GM21526 (cell line): ENCODE results near the gene BCKDHB.

ENCODE experiments used
- ATAC-seq: cut with Tn5 transposase; IDR thresholded peaks from one replicate; pipeline ENCODE4 v1.9.1; 2021; ENCODE audit warnings: moderate library complexity; ENCODE audit not compliant: unreplicated experiment, low FRiP score

Gene BCKDHB

GRCh38 chr6:80145921-80146320, 39.5 kb downstream of the BCKDHB start:
- no peak for ATAC-seq

DNA sequence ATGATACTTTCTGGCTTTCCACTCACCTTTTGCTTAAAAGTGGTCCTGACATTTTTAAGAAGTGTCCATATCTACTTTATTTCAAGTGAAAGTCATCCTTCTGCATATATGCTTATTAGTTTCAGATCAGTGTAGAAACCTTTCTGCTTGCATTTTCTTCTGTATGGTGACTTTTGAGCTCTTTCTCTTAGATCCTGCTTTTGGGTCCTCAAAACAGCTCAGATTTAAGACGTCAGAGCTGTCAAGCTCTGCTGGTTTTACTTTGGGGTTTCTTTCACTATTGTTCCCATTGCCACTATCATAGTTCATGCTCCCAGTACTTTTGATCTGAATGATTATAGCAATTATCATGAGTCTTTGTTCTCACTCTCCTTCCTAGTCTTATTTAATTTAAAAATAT, 41.7 kb downstream of the BCKDHB start:
- ATAC-seq = peak; percentile 71

DNA sequence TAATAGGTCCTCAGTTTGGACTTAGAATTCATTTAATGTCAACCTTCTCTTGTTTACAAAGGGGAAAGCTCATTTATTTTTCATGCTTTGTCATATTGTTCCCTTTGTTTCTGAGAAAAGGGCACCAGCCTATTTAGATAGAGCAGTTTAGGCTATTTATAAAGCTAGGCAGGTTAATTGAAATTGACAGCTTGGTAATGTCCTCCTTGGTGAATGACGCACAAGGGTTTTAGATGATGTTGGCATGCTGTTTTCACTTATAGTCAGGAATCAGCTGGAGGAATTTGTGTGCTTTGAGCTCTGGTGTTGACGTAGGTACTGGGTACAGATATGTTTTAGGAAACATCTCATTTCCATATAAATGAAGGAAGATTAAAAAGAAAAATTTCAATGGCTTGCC, 45.2 kb downstream of the BCKDHB start:
- no peak for ATAC-seq

GRCh38 chr6:80154160-80154559, 47.7 kb downstream of the BCKDHB start:
- ATAC-seq = no peak

GRCh38 chr6:80156221-80156620, 49.8 kb downstream of the BCKDHB start:
- ATAC-seq = no peak

DNA sequence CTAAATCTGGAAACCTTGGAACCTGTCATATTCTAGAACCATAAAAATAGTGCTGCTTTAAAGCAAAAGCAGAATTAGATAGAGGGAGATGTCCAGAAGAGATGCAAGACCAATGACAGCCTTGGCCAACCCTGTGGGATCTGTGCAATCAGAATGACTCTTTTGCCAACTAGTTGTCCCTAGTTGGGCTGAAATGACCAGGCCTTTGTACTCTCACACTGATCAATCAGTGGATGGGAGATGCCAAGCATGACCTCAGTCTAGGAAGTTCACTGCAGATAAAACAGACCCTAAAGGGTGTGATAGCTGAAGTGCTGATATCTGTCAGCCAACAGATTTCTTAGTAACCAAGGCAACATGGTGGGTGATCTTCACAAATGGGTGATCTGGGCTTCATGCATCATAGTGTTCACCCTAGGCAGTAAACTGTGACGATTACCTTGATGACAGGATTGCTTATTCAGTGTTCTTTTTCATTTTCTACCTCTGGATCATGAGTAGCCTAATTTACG, 52.1 kb downstream of the BCKDHB start:
- ATAC-seq = no peak

DNA sequence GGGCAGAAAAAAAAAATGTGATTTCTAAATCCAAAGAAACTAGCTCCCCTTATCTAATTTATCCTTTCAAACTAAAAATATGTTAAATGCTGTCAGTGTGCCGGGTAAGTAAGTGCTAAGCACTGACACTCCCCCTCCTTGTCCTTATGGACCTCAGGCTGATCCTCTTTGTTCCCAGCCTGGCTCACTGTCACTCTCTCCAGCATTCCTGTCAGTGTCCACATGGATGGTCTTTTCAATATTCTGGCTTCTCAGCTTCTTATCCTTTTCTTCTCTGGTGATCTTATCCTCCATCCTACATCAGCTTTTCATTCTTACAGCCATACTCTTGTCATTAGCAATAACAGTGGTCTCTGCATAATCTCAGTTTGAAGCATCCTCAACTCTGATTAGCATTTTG, 55.0 kb downstream of the BCKDHB start:
- ATAC-seq = no peak

DNA sequence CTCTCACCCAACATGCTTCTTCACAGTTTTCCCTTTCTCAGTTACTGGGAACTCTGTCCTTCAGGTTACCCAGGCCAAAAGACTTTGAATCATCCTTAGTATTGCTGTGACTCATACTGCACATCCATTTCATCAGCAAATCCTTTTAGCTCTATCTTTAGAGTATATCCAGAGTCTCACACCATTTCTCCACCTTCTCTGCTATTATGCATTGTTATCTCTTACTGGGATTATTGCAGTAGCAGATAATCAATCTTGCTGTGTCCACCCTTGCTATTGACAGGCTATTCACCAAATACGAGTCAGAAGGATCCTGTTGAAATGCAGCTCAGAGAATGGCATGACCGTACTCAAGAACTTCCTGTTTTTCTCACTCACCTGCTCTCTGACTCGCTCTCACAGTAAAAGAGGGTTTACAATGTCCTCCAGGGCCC, 57.3 kb downstream of the BCKDHB start:
- ATAC-seq = peak; percentile 80

GRCh38 chr6:80165143-80165542, 58.7 kb downstream of the BCKDHB start:
- ATAC-seq = peak; percentile 94

GRCh38 chr6:80165819-80166218, 59.3 kb downstream of the BCKDHB start:
- ATAC-seq = no peak

DNA sequence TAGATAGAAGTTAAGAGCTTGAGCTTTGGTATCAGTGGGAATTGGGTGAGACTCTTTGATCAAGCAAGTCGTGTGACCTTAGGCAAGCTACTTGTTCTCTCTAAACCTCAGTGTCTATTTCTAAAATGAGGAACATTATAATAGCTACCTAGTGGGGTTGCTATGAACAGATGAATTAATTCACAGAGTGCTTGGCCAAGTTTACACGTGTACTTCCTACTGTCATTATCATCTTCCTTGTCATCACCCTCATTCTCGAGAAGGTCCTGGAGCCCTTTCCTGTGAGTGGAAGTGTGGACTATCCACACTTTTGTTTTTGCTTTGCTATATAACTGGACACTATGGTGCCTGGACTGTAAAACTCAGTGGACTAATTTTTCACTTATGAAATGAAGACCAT, 64.0 kb downstream of the BCKDHB start:
- ATAC-seq = no peak

GRCh38 chr6:80173411-80173810, 66.9 kb downstream of the BCKDHB start:
- no peak for ATAC-seq

GRCh38 chr6:80174900-80175572, 68.6 kb downstream of the BCKDHB start:
- no peak for ATAC-seq

DNA sequence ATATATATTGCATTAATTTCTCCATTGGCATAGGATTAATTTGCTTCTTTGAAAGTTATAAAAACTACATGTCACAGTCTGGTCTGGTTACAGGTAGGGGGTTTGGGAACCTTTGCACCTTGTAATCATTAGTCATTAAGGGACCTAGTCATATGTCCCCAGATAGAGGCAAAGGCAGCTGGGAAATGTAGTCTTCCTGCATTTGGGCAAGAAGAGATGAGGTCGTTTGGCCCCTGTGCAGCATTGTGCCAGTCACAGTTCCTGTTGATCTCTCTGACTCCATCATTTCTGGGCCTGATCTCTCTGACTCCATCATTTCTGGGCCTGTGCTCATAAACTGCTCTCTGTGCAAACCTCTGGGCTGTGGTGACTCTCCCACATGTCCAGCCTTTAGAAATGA, 73.2 kb downstream of the BCKDHB start:
- ATAC-seq = peak; percentile 45

DNA sequence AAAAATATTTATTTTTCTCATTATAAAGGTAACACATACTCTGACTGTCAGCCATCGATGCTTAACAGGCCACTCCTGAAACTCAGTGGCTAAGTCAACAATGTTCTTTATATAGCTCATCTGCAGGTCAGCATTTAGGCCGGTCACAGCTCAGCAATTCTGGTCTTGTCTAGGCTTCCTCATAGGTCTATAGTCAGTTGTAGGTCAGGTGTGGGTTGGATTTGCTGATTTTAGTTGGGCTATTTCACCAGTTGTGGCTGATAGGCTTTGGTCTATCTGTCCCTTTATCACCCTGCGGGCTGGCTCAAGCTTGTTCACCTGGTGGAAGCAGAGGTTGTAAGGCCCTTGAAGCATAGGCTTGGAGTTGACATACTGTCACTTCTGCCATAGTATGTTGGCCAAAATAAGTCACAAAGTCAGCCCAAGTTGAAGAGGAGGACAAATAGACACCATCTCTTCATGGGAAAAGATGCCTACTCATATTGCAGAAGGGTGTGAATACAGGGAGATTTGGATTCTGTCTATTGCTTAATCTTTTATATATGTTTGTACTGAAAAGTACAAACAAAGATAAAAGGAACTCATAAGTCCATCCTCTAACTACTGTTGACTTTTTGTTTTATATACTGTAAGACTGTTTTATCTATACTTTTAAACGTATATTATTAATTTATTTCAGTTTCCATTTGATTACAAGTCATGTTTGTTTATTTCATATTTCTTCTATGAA, 75.0 kb downstream of the BCKDHB start:
- peak; percentile 61 for ATAC-seq

- no peak for ATAC-seq
These were observed 75.8 kb downstream of the BCKDHB start for GRCh38 chr6:80182308-80182707.

- ATAC-seq = no peak
These were observed 76.7 kb downstream of the BCKDHB start for GRCh38 chr6:80183019-80183795.

- no peak for ATAC-seq
These were observed 79.0 kb downstream of the BCKDHB start for GRCh38 chr6:80185492-80185891.

DNA sequence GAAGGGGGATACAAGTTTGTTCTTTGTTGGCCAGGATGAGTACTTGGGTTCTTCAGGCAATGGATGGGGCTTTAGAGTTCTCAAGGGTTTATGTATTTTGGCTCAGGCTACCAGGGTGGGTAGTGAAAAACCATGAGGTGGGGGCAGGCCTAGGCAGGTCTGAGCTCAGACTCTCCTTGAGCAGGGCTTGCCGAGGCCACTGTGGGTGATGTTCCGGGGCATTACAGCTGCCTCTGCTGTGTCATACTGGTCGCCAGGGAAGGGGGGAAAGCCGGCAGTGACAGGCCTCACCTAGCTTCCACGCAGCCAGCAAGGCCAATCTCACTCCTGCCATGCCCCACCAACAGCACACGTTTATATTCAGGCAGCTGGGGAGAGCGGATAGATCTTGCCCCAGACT, 79.6 kb downstream of the BCKDHB start:
- no peak for ATAC-seq

DNA sequence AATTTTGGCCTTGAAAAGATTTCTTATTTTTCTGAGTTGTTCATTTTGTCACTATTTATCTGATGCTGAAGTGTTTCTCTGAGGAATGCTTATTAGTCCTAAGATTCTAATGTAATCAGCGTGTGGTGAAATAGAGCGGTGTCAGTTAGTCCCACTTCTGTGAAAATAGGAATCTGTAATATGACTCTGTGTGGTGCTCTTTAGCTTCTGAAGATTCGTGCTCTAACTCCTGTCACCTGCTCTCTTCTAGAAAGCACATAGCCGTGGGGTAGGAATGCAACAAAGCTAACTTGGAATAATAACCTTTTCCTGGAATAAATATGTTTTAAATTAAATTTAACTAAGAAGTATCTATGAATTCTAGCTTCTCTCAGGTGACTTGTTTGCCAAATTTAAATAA, 90.4 kb downstream of the BCKDHB start:
- no peak for ATAC-seq

GRCh38 chr6:80197474-80197873, 91.0 kb downstream of the BCKDHB start:
- ATAC-seq = no peak
